ENCODE measurements around the gene VWA5B1.

VWA5B1 gene

GRCh38 chr1:20370698-20371097 is 80.0 kb downstream of the VWA5B1 start:
- no peak for DNase-seq

GRCh38 chr1:20371411-20371810 is 80.7 kb downstream of the VWA5B1 start:
- no peak for DNase-seq

- DNase-seq: no peak
These were observed 81.2 kb downstream of the VWA5B1 start for GRCh38 chr1:20371883-20372282.

- DNase-seq: no peak
These were observed 82.0 kb downstream of the VWA5B1 start for GRCh38 chr1:20372676-20373075.

- DNase-seq: no peak
These were observed 82.6 kb downstream of the VWA5B1 start for GRCh38 chr1:20373286-20373685.

GRCh38 chr1:20373764-20374163 is 83.1 kb downstream of the VWA5B1 start:
- DNase-seq: no peak

- DNase-seq: no peak
These were observed 84.9 kb downstream of the VWA5B1 start for GRCh38 chr1:20375563-20375962.

GRCh38 chr1:20376171-20376570 is 85.5 kb downstream of the VWA5B1 start:
- DNase-seq: no peak

- DNase-seq: peak; percentile 38
These were observed 86.3 kb downstream of the VWA5B1 start for GRCh38 chr1:20376880-20377494.

GRCh38 chr1:20377516-20378270 is 87.0 kb downstream of the VWA5B1 start:
- no peak for DNase-seq

- DNase-seq: no peak
These were observed 88.4 kb downstream of the VWA5B1 start for GRCh38 chr1:20379075-20379474.

- no peak for DNase-seq
These were observed 89.5 kb downstream of the VWA5B1 start for GRCh38 chr1:20380175-20380574.

- DNase-seq: no peak
These were observed 90.0 kb downstream of the VWA5B1 start for GRCh38 chr1:20380616-20381035.

GRCh38 chr1:20381045-20381641 is 90.5 kb downstream of the VWA5B1 start:
- DNase-seq: no peak

- no peak for DNase-seq
These were observed 91.3 kb downstream of the VWA5B1 start for GRCh38 chr1:20381961-20382360.

GRCh38 chr1:20382711-20383110 is 92.0 kb downstream of the VWA5B1 start:
- no peak for DNase-seq

GRCh38 chr1:20383631-20384030 is 93.0 kb downstream of the VWA5B1 start:
- no peak for DNase-seq

- DNase-seq: no peak
These were observed 95.0 kb downstream of the VWA5B1 start for GRCh38 chr1:20385630-20386029.

- DNase-seq: no peak
These were observed 95.8 kb downstream of the VWA5B1 start for GRCh38 chr1:20386323-20387081.

GRCh38 chr1:20389571-20389970 is 98.9 kb downstream of the VWA5B1 start:
- no peak for DNase-seq

- no peak for DNase-seq
These were observed 100.1 kb downstream of the VWA5B1 start for GRCh38 chr1:20390589-20391331.

- DNase-seq: no peak
These were observed 104.6 kb downstream of the VWA5B1 start for GRCh38 chr1:20395255-20395654.

GRCh38 chr1:20398744-20399143 is 108.1 kb downstream of the VWA5B1 start:
- no peak for DNase-seq
